H1 (cell line): ENCODE data around the gene PRKRIP1. TPM values are rescaled to one million over a fixed set of nuclear protein-coding genes. Genes with fewer than 3 reads are reported as not detected.

Source experiments
- ATF3 ChIP-seq: IDR thresholded peaks from 2 replicates; pipeline ENCODE4 v1.6.1; 2011; ENCODE audit warnings: low read depth, mild to moderate bottlenecking, low read length; ENCODE audit not compliant: insufficient read depth
- BRCA1 ChIP-seq: IDR thresholded peaks from 2 replicates; pipeline ENCODE4 v1.6.1; 2012; ENCODE audit warnings: low read depth, low read length, improper control_type of control experiment
- CHD2 ChIP-seq: IDR thresholded peaks from 2 replicates; pipeline ENCODE4 v1.6.1; 2012; ENCODE audit warnings: low read length, improper control_type of control experiment
- SAP30 ChIP-seq: fragments of 300-600 bp; sonication (generic); IDR thresholded peaks from 2 replicates; pipeline ENCODE4 v1.7.1; 2012; ENCODE audit warnings: low read length, moderate library complexity, mild to moderate bottlenecking, inconsistent platforms; ENCODE audit not compliant: insufficient read depth, insufficient replicate concordance
- SUZ12 ChIP-seq: fragments of 200-600 bp; sonication (generic); IDR thresholded peaks from 2 replicates; pipeline ENCODE4 v1.6.1; 2012; ENCODE audit warnings: mild to moderate bottlenecking, inconsistent platforms, low read length, moderate library complexity, mixed read lengths
- TAF7 ChIP-seq: optimal IDR thresholded peaks from 2 replicates; pipeline ENCODE3; 2011; ENCODE audit warnings: low read depth, mild to moderate bottlenecking, inconsistent platforms, low read length, moderate library complexity, borderline replicate concordance
- polyA plus RNA-seq, 7 experiments: library from polyadenylated mRNA; depleted of rRNA in 3 of 7; stranded (reverse) in 5 of 7; unstranded in 2 of 7; fragments of >200 nt in 5 of 7; fragments of 200-250 nt in 2 of 7; gene quantifications; 1 replicate in 5 of 7; 2 replicates in 1 of 7; 4 replicates in 1 of 7; pipeline versions ENCODE4 v1.2.1 to v1.2.3, GENCODE V29; 2011 to 2013; ENCODE audit warnings: missing spikeins in 2 of 7, mixed read lengths in 2 of 7
- total RNA-seq: library from RNA; stranded (reverse); fragmentation: NEBNext Ultra II Directional; extraction: Animal tissue kit (Norgen Biotek cat#: 25700); gene quantifications from 2 replicates; pipeline ENCODE4 v1.2.1, GENCODE V29; 2021

The PRKRIP1 gene
- total and polyA plus RNA-seq, 2 of the 8 experiments (the other 6 are each of a cell fraction or from before 2014, with no cell fraction given), result 11.1 to 22.0 TPM

GRCh38 chr7:102463841-102464576 is 67.8 kb downstream of the PRKRIP1 start (continued):
- TF ChIP-seq BRCA1, result no peak
- TF ChIP-seq SUZ12, result no peak
- no peak for TF ChIP-seq CHD2
- no peak for TF ChIP-seq ATF3
- no peak for TF ChIP-seq SAP30
- TF ChIP-seq TAF7, result no peak
